Measurements from ENCODE around the gene NCR3LG1. TPM values are rescaled to one million over a fixed set of nuclear protein-coding genes. Genes with fewer than 3 reads are reported as not detected.

The NCR3LG1 gene
- total and polyA plus RNA-seq, 9 of the 15 experiments (the other 6 are each of a cell fraction or from before 2014, with no cell fraction given): 4.1 to 39.8 (median 25.1) TPM

- ATAC-seq: peak; percentile 16; the same call in 1 of the 3 replicates
- CTCF ChIA-PET (ENCODE audit: low intra/inter-chr PET ratio): no interaction called here
- peaks cover 3% of the 10 kb centered on the region; the same call in 1 of the 2 replicates for H4K20me1 ChIP-seq (replicated peaks; ENCODE audit: control insufficient read depth, insufficient read depth, low read length)
- POLR2A ChIA-PET: interaction anchor here (0.5 kb wide), 1 partner anchor 314 kb away, joined by 4 read pairs; no protein-coding TSS in a partner anchor
- no peak for DNase-seq (ENCODE audit: extremely low read depth in 1 of 4, low spot score in 3 of 4)
- peaks cover 0 to 4% of the 10 kb centered on the region in 2 experiments; a peak in 1 of 5 replicates for H3K4me1 ChIP-seq (replicated peaks in 1 of 2; ENCODE audit: control insufficient read depth in 2 of 2, insufficient read depth in 2 of 2, low read length in 2 of 2)
- no peak for TF ChIP-seq MBD2 (IDR thresholded peaks at IDR 0.05; ENCODE audit: borderline replicate concordance, low read depth)
- no peak for TF ChIP-seq PREB (CRISPR knock-in tag; IDR thresholded peaks at IDR 0.05)
- TF ChIP-seq NFIX (CRISPR knock-in tag; IDR thresholded peaks at IDR 0.05; ENCODE audit: low read depth): no peak
- TF ChIP-seq DDX20 (tag; IDR thresholded peaks at IDR 0.05; ENCODE audit: low read depth): no peak
- TF ChIP-seq MCM3 (IDR thresholded peaks at IDR 0.05): no peak
- no peak for TF ChIP-seq IFI16 (CRISPR knock-in tag; IDR thresholded peaks at IDR 0.05)
- TF ChIP-seq PURB (CRISPR knock-in tag; IDR thresholded peaks at IDR 0.05; ENCODE audit: low read depth): no peak
- TF ChIP-seq ZNF76 (CRISPR knock-in tag; IDR thresholded peaks at IDR 0.05; ENCODE audit: borderline replicate concordance): no peak
- no peak for TF ChIP-seq JUNB (CRISPR knock-in tag; conservative IDR thresholded peaks at IDR 0.05)
- no peak for TF ChIP-seq MECOM (CRISPR knock-in tag; IDR thresholded peaks at IDR 0.05)
- TF ChIP-seq CBFB (CRISPR knock-in tag; IDR thresholded peaks at IDR 0.05): no peak
- no peak for TF ChIP-seq ZNF589 (CRISPR knock-in tag; IDR thresholded peaks at IDR 0.05; ENCODE audit: low read depth)
- no peak for TF ChIP-seq NFATC3 (IDR thresholded peaks at IDR 0.05)
- no peak for TF ChIP-seq BCLAF1 (IDR thresholded peaks at IDR 0.05; ENCODE audit: borderline replicate concordance in 1 of 2, control insufficient read depth in 1 of 2, low read depth in 2 of 2, low read length in 1 of 2)
- no peak for TF ChIP-seq RUNX1 (IDR thresholded peaks at IDR 0.05; ENCODE audit: low read depth)
- TF ChIP-seq ZFP91 (CRISPR knock-in tag; IDR thresholded peaks at IDR 0.05): no peak
- no peak for TF ChIP-seq ZNF165 (CRISPR knock-in tag; IDR thresholded peaks at IDR 0.05; ENCODE audit: borderline replicate concordance)
- no peak overlapping the region for H3K4me2 ChIP-seq (ENCODE audit: insufficient read depth, low read length)
- BruUV-seq (replicated peaks): no TSS peak
- FAIRE-seq: no peak
- H3K9me1 ChIP-seq (ENCODE audit: control insufficient read depth, insufficient read depth, low read length): no peaks in the 10 kb centered on the region
- no peak overlapping the region; a peak in 1 of 4 replicates for H3K9ac ChIP-seq (ENCODE audit: insufficient read depth in 1 of 2, low read depth in 2 of 2, low read length in 2 of 2)
- intact Hi-C loops (cut with micrococcal nuclease): no loop called here
- no peak overlapping the region for H3K27ac ChIP-seq (ENCODE audit: extremely low read depth, low read depth, low read length)
- H2AFZ ChIP-seq (ENCODE audit: low read depth, low read length): no peak overlapping the region
- 2% methylated on average over 16 of the region's 22 CpGs for WGBS (ENCODE audit: insufficient coverage, low coverage, missing lambda C conversion rate)
- H3K9me3 ChIP-seq (replicated peaks; ENCODE audit: control insufficient read depth, insufficient read depth, low read depth, low read length): no peaks in the 10 kb centered on the region
- peaks cover 22 to 85% of the 10 kb centered on the region in 2 experiments for H3K27me3 ChIP-seq (ENCODE audit: control insufficient read depth in 2 of 2, insufficient read depth in 2 of 2, low read length in 2 of 2)
- H3K79me2 ChIP-seq (ENCODE audit: control insufficient read depth, insufficient read depth, low read length): no peaks in the 10 kb centered on the region
- in situ Hi-C loops (cut with MboI): loop anchor here (10.0 kb wide), 1 partner anchor 128 kb away; no protein-coding TSS in a partner anchor
- H3K36me3 ChIP-seq (ENCODE audit: control insufficient read depth, insufficient read depth, low read length): no peaks in the 10 kb centered on the region
- H3K4me3 ChIP-seq: no peak overlapping the region
These were observed 45.2 kb downstream of the NCR3LG1 start for GRCh38 chr11:17396598-17397310.

Data from K562 (cell line).